ENCODE data around the gene PRPF40A.
A peak's percentile ranks its signal among the peaks of the same experiment; 100 is the strongest.

Gene PRPF40A

DNA sequence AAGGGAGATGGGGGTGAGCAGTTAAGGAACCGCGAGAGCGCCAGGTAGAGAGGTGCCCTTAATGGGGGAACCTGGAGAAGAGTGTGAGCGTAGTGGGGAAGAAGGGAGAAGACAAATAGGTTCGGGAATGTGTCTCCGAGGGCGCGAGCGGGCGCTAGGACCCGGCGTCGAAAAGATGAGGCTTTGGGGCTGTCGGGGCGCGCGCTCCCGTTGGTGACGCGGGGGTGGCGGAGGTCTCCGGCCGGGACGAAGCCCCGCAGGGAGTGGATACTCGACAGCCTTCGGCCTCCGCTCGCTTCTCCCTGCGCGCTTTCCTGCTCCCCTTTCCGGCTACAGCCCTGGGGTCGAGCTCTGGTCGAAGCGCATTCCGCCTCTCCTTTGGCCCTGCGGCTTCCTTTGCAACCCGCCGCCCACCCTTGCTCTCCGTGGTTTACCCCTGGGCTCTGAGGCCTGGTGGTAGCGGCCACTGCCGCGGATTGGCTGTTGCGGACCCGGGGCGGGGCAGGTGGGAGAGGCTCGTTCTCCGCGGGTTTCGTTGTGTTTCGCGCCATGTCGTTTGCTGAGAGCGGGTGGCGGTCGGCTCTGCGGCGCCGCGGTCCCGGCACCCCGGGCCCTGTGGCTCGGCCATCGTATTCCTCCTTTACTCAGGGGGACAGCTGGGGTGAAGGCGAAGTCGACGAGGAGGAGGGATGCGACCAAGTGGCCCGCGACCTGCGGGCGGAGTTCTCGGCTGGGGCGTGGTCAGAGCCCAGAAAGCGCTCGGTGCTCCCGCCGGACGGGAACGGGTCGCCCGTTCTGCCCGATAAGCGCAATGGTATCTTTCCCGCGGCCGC is 1.0 kb upstream of the PRPF40A start, which contains the start of gene ARL6IP6:
ARL6IP6 (plus strand) TSS at position 545 of the 833 bp plus-strand sequence; CDS start at position 550, 5 bp downstream.
- DNase-seq (ENCODE audit: low read depth in 2 of 2): peak; percentile 89 to 90

DNA sequence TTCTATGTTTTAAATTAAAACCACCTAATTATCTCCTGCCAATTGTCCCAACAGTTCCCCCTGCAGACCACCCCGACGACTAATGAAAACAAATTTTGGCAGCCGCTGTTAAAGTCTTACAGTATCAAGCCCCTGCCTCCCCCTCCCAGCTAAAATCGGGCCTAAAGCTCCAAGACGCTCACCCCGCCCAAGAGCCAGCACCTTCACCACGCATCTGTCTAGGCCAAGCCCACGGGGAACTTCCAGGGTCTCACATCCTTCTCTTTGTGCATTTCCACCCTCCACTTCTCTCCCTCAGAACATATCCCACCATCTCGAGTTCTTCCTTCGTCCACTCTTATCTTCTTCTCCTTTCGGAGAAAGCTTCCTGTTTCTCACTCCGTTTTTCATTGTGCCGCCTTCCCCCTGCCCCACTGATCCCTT is 445 bp downstream of the PRPF40A start:
- DNase-seq (ENCODE audit: low read depth in 2 of 2): no peak

DNA sequence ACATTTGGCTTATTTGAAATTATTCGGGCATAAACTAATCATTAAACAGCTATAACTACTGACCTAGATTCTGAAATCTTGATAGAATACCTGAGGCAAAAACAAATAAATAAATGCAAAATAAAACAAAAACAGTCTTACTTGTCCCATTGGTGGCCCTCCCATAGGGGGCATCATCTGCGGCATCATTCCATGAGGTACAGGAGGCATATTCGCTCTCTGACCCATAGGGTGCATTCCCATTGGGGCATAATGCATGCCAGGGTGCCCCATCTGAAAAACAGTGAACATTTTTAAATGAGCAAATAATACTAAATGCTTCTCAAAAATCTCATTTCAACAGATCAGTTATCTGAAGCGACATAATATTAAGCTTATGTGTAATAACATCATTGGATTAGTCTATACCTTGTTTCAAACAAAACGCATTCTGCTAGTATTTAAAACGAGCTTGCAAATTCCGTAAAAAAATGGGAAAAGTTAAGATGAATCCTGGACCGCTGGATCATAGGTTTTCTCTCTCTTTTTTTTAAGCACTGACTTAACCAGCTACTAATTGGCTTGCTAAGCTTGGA is 1.3 kb downstream of the PRPF40A start:
- no peak for DNase-seq (ENCODE audit: low read depth in 2 of 2)

DNA sequence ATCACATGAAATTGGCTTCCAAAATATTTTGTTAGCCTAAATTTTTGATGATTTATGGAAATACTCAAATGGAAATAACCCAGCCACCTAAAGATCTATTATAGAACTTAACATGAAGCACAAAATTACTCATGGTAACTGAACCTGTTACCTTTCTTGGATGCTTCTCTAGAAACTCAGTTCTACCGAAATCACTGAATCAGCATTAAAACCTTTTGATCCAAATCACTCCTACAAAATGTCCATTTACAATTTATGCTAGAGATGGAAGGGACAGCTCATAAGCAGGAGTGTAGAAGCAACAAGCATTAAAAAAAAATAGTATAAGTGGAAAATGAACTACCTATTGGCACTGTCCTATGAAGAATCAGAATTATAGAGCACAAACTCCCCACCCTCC is 2.1 kb downstream of the PRPF40A start:
- DNase-seq (ENCODE audit: low read depth in 2 of 2): no peak

DNA sequence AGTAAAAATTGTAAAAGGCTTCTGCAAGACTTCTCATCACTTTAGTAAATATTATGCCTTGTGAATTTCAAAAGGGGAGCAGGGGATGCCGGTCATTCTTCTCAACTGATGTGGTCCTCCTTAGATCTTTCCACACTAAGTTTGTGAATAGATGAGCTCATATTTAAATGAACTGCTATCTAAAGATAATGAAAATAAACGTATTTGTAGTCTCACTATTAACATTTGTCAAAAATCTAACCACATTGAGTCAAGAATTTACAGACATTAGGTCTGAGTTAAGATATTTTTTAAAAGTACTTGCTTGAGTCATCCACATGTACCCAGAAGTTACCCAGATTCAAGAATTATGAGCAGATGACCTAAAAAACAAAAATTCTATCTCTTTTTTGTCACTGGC is 6.5 kb downstream of the PRPF40A start:
- no peak for DNase-seq (ENCODE audit: low read depth in 2 of 2)

DNA sequence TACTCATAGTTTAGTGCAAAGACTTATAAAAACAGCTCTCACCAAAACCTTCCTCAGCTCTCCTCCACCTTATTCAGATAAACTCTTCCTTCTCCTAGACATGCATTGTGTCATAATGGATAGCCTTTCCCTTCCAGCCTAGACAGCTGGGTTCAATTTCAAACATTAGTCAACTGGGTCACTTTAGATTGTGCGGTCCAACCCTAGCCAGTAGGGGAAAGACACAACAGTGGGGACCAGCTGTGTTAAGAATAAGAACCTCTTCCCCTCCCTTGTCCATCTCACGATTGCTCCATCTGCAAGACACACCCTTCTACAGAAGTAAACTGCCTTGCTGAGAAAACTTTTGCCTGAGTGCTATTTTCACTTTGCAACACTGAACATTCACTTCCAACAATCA is 8.5 kb downstream of the PRPF40A start:
- DNase-seq (ENCODE audit: low read depth in 2 of 2): no peak

DNA sequence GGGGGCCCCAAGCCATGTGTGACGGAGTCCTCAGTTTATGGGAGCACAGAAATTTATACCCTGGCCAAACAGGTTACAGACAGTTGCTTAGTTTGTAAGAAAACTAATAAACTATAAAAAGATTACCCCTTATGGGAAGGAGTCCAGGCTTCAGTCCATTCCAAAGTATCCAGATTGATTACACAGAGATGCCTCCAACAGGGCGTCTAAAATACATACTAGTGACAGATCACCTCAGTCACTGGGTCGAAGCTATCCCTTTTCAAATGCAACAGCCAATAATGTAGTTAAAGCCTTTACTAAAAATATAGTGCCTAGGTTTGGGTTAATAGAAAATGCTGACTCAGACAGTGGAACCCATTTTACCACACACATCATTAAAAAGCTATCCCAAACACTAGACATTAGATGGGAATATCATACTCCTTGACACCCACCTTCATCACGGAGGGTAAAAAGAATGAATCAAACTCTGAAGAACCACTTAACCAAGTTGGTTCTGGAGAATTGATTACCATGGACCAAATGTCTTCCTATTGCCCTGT is 10.7 kb downstream of the PRPF40A start:
- no peak for DNase-seq (ENCODE audit: low read depth in 2 of 2)

DNA sequence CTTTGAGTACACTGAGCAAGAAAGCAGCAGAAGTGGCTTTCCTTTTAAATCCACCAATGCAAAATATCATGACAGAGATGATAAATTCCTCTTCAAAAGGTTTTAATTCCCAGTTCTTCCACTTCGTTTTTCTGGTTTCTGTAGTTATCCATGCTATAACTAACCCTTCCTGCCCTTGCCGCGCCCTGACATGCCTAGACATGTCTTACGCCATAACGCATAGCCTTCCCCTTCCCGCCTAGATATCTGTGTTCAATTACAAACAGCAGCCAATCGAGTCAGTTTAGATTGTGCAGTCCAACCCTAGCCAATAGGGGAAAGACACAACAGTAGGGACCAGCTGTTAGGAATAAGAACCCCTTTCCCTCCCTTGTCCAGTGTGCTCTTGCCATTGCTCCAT is 16.1 kb downstream of the PRPF40A start:
- DNase-seq (ENCODE audit: low read depth in 2 of 2): no peak

DNA sequence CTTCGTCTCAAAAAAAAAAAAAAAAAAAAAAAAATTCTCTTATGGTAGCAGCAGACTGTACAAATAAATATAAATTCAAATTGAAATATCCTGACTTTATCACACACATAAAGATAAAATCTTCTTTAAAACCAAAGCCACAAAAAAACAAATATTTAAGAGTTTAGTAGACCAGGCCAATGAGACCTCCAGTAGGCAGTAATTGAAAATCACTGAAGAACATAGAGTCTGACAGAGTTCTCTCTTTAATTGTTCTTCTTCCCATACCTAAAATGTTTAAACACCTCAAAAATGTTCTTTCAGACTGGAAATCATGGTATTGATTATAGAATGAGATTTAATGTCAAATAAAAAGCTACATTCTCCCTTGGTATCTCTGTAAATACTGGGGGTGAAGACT is 20.8 kb downstream of the PRPF40A start:
- no peak for DNase-seq (ENCODE audit: low read depth in 2 of 2)

DNA sequence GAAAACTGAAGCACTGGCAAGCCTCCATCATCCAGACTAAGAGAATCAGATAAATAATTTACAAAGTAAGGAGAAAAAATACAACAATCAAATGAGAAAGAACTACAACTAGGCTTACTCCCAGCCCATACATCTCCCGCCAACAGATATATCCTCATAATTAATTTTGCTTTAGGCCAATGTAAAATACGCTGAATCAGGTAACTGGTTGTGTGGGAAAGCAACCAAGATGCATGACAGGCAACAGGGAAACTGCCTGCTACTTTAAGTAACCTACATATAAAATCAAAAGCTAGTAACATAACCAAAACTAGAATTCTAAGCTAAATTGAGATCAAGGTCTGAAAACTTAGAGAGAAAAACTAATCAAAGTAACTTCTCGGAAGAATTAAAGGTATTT is 21.5 kb downstream of the PRPF40A start:
- no peak for DNase-seq (ENCODE audit: low read depth in 2 of 2)

DNA sequence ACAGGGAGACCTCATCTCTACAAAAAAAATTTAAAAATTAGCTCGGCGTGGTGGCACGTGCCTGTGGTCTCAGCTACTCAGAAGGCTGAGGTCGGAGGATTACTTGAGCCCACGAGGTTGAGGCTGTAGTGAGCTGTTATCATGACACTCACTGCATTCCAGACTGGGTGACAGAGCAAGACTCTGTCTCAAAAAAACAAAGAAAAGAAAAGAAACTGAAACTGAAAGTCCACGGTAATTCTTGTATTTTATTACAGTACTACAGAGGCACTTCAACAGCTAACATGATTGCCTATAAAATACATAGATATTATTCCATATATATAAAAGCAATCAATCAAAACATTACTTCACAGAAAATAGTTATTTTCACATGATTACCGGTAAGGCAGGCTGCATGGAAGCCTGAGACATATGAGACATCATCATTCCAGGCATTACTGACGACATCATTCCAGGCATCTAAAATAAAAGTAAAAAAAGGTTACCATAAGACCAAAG is 23.1 kb downstream of the PRPF40A start:
- DNase-seq (ENCODE audit: low read depth in 2 of 2): peak in 1 of 2 donors; percentile 7

DNA sequence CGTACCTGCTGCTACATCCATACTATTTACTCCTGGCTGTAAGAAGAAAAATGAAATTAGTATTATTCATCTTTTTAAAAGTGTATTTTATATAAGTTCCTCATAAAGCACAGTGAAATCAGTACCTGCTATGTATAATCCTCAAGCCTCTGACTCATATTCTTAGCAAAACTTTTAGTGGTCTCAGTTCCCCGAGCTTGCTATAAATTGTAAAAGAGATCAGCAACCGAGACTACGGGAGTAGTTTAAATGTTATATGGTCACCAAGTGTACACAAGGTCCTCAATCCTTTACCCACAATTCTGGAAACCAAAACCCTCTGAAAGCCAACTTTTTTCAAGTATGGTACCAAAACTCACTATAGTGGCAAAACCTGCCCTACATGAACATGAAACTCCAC is 24.2 kb downstream of the PRPF40A start:
- DNase-seq (ENCODE audit: low read depth in 2 of 2): no peak

DNA sequence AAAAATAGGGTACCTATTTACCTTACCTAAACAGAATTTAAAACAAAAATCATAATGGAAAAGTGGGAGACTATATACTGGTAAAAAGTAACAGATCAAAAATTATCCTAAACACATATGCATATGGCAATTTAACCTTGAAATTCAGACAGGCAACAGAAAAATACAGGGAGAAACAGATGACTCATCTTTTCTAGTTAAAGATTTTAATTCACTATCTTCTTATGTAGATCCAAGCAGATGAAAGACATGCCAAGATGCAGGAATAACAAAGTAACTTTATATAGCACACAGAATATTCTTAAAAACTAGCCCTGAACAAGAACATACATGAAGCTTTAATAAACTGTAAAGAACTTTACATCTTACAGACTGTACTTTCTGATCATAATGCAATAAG is 30.9 kb downstream of the PRPF40A start:
- DNase-seq (ENCODE audit: low read depth in 2 of 2): no peak

DNA sequence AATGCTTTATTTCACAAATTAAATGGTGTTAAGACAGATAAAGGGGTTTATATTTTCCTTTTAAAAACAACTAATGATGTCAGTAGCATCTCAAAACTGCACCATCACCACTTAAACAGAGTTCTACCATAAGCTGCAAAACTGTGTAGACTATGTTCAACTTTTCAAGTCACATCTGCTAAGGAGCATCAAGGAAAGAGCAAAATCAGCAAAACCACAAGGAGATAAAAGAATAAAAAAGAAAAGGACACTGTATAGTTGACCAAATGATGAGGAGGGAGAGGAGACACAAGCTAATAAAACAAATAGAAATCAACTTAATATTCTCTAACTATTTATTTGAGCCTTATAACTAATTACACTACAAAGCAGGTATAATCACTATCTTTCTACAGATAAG is 33.9 kb downstream of the PRPF40A start:
- no peak for DNase-seq (ENCODE audit: low read depth in 2 of 2)

DNA sequence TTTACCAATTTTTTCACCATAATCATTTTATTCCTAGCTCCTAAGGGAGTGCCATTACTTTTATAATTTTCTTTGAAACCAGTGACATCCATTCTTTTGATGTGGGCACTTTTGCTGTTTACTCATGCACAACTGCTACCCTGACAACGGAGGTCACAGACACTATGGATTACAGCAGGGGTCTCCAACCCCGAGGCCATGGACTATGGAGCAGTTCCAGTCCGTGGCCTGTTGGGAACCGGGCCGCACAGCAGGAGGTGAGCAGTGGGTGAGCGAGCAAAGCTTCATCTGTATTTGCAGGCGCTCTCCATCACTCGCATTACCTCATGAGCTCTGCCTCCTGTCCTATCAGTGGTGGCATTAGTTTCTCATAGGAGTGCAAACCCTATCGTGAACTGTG is 34.6 kb downstream of the PRPF40A start:
- no peak for DNase-seq (ENCODE audit: low read depth in 2 of 2)

DNA sequence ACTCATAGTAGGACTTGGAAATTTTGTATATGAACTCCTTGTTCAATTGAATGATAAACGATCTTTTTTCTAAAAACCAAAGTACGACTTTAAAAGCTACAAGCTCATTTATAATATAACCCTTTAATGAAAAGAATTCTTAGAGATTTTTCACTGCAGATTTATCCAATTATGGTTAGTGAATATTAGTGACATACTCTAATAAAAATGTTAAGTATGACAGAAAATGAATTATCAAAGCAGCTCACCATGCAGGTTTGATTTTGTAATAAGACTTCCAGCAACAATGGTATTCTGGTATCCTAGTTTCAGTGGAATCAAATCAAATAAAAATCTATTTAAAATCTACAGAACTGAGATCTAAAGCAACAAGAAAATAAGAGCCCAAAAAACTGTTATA is 38.5 kb downstream of the PRPF40A start:
- no peak for DNase-seq (ENCODE audit: low read depth in 2 of 2)

DNA sequence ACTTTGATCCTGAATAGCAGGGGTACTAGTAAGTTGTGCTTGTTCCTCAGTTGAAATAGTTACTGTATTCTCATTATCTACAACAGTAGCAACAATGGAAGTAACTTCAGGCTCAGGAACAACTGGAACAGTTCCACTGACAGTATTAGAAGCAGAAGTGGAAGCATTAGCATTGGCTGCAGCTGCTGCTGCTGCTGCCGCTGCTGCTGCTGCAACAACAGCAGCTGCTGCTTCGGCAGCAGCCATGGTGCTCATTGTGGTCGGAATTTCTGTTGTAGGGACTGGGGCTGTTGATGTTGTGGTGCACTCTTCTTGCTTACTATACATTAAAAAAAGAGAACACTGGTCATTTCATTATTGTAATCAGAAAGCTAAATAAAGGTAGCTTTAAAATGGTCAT is 40.8 kb downstream of the PRPF40A start:
- no peak for DNase-seq (ENCODE audit: low read depth in 2 of 2)

DNA sequence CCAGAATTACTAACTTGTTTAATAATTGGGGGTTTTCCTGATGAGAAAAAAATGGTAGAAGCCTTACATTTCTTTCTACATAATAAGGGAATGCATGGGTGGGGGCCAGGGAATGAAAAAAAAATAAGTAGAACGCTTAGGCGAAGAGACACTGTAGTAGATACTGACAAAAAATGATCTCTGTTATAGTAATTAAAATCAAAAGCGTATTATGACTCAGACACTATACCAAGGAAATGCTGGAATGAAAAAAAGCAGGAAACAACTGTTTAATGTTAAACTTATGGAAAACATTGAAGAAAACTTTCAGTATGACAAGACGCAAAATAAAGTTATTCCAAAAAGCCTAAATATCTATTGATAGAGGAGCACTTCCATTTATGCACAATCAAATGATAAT is 42.9 kb downstream of the PRPF40A start:
- DNase-seq (ENCODE audit: low read depth in 2 of 2): no peak

DNA sequence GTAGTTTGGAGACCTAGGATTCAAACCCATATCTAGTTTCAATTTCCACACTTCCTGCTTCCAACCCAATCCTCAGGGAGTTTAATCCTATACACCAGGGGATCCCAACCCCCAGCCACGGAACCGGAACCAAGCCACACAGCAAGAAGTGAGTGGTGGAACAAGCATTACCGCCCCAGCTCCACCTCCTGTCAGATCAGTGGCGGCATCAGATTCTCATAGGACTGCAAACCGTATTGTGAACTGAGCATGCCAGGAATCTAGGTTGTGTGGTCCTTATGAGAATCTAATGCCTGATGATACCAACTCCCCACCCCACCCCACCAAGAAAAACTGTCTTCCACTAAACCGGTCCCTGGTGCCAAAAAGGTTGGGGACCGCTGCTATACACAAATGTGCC is 52.5 kb downstream of the PRPF40A start:
- DNase-seq (ENCODE audit: low read depth in 2 of 2): no peak

DNA sequence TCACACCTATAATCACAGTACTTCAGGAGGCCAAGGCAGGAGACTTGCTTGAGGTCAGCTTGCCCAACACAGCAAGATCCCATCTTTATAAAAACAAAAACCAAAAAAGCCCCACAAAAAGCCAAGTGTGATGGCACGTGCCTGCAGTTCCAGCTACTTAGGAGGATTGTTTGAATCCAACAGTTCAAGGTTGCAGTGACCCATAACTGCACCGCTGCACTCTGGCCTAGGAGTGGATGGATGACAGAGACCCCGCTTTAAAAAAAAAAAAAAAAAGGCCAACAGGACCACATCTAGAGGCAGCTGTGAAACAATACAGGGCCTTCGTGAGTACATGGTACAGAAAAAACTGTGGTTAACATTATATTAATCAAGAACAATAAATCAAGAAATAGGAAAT is 56.2 kb downstream of the PRPF40A start:
- no peak for DNase-seq (ENCODE audit: low read depth in 2 of 2)

DNA sequence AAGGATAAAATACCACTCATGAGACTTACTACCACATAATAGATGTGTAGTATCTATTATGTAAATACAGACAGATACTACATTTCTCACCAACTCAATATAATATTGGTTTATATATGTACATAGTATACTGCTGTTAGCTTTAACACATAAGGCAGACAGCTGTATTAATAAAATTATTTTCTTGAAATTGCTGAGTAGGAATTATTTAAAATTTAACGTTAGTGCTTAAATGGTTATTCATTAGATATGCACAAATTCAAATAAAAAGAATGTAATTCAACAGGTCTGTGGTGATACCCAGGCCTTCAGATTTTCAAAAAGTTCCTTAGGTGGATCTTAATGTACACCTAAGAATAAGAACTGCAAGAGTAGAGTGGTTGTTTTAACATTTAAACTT is 59.0 kb downstream of the PRPF40A start:
- DNase-seq (ENCODE audit: low read depth in 2 of 2): no peak

DNA sequence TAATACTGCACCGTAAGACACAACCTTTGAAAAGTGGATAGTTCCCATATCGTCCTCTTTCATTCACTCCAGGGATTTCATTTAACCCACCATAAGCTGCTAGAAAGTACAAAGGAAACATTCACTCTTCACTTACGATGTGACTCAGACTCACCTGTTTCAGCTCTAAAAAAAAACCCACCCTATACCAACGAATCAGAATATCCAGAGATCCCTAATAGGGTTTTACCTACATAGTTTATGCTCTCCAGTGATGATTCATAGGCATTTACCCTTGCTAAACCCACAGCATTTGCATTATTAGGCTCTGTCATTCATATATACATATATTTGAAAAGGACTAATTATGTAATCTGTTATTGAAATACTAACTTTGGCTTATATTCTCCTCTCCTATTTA is 60.2 kb downstream of the PRPF40A start:
- DNase-seq (ENCODE audit: low read depth in 2 of 2): no peak

DNA sequence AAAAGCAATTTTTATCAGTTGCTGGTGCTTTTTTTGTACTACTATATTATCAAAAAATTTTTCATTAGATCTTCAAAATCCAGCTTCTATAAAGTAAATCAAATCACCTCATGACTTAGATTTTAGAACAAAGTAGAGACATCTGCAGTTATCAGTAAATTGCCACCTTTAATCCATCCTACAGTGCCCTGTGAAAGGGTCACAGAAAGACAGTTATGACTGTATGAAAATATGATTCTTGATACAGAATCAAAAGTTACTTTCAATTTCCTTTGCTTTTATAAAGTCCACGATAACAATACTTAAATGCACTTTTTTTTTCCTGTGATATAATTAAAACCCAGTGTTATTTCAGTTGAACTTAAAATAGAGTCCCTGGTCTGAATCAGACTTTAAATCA is 61.4 kb downstream of the PRPF40A start:
- no peak for DNase-seq (ENCODE audit: low read depth in 2 of 2)
